ENCODE measurements around the gene HMSD.
"Not testable (repeated sequence)": the region's sequence is repeated elsewhere in the genome, so short reads cannot be mapped to it uniquely, and the experiment has no call there.

The HMSD gene

DNA sequence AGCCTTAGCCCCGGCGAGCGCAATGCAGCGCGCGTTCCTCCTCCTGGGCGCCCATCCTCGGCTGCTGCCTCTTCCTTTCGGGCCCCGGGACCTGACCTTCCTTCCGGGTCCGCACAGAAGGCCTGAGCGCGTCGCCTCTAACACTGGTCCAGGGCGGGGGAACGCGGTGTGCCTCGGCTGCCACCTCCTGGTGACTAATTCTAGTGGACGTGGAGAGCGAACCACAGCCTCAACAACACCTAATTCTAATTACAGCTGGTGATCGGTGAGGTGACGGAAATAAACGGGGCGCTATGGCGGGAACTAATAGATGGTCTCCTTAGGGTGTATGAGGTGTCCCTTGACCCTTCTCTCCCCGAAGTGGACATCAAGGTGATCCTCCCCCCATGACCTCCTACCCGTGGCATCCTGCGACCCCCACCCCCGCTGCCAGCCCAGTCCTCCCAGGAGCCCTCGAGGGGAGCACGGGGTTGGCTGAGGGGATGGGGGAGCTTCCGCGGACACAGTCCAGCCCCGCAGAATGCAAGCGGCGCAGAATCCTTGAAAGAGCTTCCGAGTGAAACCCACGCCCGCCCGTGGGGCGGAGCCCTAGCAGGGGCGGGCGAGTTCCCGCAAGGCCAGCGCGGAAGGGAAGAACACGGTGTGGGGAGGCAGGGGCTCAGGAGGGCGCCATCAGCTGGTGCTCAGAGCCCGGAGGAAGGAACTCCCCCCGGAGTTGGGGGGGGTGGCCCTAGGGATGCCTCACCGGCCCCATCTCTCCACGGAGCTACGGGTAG lies 12.8 kb upstream of the HMSD start:
- TF ChIP-seq, protein P1, sequence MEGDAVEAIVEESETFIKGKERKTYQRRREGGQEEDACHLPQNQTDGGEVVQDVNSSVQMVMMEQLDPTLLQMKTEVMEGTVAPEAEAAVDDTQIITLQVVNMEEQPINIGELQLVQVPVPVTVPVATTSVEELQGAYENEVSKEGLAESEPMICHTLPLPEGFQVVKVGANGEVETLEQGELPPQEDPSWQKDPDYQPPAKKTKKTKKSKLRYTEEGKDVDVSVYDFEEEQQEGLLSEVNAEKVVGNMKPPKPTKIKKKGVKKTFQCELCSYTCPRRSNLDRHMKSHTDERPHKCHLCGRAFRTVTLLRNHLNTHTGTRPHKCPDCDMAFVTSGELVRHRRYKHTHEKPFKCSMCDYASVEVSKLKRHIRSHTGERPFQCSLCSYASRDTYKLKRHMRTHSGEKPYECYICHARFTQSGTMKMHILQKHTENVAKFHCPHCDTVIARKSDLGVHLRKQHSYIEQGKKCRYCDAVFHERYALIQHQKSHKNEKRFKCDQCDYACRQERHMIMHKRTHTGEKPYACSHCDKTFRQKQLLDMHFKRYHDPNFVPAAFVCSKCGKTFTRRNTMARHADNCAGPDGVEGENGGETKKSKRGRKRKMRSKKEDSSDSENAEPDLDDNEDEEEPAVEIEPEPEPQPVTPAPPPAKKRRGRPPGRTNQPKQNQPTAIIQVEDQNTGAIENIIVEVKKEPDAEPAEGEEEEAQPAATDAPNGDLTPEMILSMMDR (IDR thresholded peaks at IDR 0.05; ENCODE audit: low read depth, low read length), result peak; percentile 54
- peak overlapping the region; percentile 72 for H3K4me3 ChIP-seq (ENCODE audit: low read depth, low read length)

DNA sequence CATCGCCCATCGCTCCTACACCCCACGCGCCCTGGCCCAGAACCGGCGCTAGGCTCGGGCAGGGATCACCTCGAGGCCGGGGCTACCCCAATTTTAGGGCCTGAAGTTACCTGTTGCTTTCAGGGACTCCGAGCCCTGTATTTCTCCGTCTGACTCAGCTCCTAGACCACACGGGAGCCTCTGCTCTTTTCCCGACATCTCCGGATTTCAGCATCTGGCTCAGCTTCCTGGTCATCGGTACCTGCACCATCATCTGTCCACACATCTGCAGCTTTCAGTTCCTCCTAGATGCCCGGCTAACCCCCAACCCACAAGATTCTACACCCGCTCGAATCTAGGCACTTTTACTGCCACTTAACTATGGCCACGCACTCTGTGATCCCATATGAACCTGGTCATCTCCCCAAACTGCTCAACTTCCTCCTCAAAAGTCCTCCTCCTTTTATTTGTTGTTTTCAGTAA lies 12.1 kb upstream of the HMSD start:
- TF ChIP-seq, protein P1 (IDR thresholded peaks at IDR 0.05; ENCODE audit: low read depth, low read length), result no peak
- H3K4me3 ChIP-seq (ENCODE audit: low read depth, low read length), result peak overlapping the region; percentile 72

DNA sequence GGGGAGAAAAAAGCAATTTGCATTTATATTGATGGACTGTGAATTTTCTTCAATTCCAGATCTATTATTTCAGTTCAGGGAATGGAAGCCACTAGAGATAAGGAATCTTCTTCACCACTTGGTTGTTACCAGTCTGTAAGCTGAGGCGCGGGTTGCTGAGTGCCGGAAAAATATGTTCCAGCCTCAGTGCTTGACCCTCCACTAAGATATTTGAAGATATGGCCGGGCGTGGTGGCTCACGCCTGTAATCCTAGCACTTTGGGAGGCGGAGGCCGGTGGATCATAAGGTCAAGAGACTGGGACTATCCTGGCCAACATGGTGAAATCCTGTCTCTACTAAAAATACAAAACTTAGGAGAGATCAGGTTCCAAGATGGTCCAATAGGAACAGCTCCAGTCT lies 9.1 kb upstream of the HMSD start:
- TF ChIP-seq, protein P1 (IDR thresholded peaks at IDR 0.05; ENCODE audit: low read depth, low read length), result no peak
- H3K4me3 ChIP-seq (ENCODE audit: low read depth, low read length), result no peak overlapping the region

DNA sequence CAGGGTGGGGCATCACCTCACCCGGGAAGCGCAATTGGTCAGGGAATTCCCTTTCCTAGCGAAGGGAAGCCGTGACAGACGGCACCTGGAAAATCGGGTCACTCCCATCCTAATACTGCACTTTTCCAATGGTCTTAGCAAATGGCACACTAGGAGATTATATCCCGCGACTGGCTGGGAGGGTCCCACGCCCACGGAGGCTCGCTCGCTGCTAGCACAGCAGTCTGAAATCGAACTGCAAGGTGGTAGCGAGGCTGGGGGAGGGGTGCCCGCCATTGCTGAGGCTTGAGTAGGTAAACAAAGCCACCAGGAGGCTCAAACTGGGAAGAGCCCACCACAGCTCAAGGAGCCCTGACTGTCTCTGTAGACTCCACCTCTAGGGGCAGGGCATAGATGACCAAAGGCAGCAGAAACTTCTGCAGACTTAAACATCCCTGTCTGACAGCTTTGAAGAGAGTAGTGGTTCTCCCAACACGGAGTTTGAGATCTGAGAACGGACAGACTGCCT lies 8.5 kb upstream of the HMSD start:
- not testable (repeated sequence) for H3K4me3 ChIP-seq (ENCODE audit: low read depth, low read length)

DNA sequence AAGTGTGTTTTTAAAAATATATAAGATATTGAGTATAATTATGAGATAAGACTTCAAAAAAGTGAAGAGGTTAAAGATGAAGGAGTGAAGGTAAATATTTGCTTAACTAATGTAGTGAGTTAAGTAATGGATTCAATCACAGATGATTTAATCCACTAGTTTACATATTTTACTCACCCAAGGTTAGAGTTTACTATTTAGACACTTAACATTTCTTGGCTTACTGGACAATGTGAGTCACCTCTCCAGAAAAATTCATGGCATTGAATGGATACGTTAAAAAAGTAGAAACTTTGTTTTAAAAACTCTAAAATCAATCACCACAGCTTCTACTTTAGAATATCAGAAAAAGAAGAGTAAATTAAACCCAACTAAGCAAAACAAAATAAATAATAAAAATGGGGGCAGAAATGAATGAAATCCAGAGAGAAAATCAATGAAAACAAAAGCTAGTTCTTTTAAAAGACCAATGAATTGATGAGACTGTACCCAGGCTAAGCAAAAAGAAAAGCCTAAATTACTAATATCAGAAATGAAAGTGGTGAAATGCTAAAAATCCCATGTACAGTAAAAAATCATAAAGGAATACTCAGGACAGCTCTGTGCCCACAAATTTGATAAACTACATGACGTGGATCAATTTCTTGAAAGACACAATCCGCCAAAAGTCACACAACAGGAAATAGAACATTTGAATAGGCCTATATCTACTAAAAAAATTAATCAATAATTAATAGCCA lies 1.9 kb upstream of the HMSD start:
- TF ChIP-seq, protein P1 (IDR thresholded peaks at IDR 0.05; ENCODE audit: low read depth, low read length), result no peak
- no peak overlapping the region for H3K4me3 ChIP-seq (ENCODE audit: low read depth, low read length)

DNA sequence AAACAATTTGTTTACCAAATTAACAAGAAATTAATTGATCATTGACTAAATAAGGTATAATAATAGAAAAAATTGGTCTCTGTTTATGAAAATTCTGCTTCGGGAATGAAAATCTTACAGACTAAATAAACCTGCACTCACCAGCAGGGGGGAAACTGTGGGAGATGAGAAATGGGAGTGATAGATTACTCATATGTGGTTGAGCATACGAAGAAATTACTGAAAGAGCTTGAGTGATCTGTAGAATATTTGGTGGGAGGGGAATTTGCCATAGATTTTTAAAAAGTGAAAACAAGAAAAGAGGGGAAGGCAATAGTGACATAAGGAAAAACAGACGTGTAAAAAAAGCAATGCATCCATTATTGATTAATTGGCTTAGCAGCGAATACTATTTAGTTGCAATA lies 2.2 kb downstream of the HMSD start:
- TF ChIP-seq, protein P1 (IDR thresholded peaks at IDR 0.05; ENCODE audit: low read depth, low read length), result 0 out of 2 replicates have a peak, but pooled peaks have one; percentile 6
- no peak overlapping the region for H3K4me3 ChIP-seq (ENCODE audit: low read depth, low read length)

DNA sequence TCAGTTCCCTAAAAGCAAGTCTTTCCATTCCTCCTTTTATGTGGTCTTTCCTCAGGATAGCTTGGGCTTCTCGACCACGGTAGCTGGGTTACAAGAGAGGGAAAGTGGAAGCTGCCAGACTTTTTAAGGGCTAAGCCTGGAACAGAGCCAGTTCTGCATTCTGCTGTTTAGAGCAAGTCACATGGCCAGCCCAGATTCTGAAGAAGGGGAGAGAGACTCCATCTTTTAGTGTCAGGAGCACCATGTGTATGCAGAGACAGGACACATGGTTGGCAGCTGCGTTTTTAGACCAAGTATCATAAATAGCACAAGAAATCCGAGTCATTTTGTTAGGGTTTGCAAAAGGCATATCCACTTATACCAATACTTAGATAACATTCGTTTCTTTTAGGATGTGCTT lies 4.7 kb downstream of the HMSD start:
- no peak overlapping the region for H3K4me3 ChIP-seq (ENCODE audit: low read depth, low read length)
- TF ChIP-seq, protein P1 (IDR thresholded peaks at IDR 0.05; ENCODE audit: low read depth, low read length), result no peak

Data from WI38 (cell line).